WERI-Rb-1 (cell line): ENCODE data around the gene ATP12A.

Experiments used
- DNase-seq: peaks from one replicate; pipeline ENCODE4 v3.0.0-alpha.2; 2020
- H3K27ac ChIP-seq: fragments of 250-450 bp; sonication (Bioruptor Pico); 2 replicates; pipeline ENCODE4 v1.5.1; 2020; ENCODE audit warnings: mild to moderate bottlenecking, moderate library complexity
- H3K27me3 ChIP-seq: fragments of 250-450 bp; sonication (Bioruptor Pico); 2 replicates; pipeline ENCODE4 v1.5.1; 2021; ENCODE audit warnings: mild to moderate bottlenecking, low read depth, moderate library complexity; ENCODE audit not compliant: insufficient read depth, severe bottlenecking
- H3K36me3 ChIP-seq: fragments of 250-450 bp; sonication (Bioruptor Pico); 2 replicates; pipeline ENCODE4 v1.5.1; 2020; ENCODE audit warnings: mild to moderate bottlenecking, moderate library complexity
- H3K4me3 ChIP-seq: 2 replicates; pipeline ENCODE4 v1.5.1; 2011; ENCODE audit warnings: low read depth, mild to moderate bottlenecking, control low read depth, low read length
- H3K9me3 ChIP-seq: fragments of 250-450 bp; sonication (Bioruptor Pico); 2 replicates; pipeline ENCODE4 v1.5.1; 2021; ENCODE audit warnings: mild to moderate bottlenecking, moderate library complexity; ENCODE audit not compliant: severe bottlenecking
- TF ChIP-seq, protein P1 (sequence below): IDR thresholded peaks from 2 replicates; pipeline ENCODE4 v1.5.1; 2011; ENCODE audit warnings: low read depth, mild to moderate bottlenecking, control low read depth, inconsistent platforms, low read length

The ATP12A gene

GRCh38 chr13:24680258-24680920, at the start of gene ATP12A:
TSS of gene ATP12A (plus strand) at chr13:24680408. CDS start at chr13:24680744, 336 bp downstream.
- no peak within 1 kb of the TSS for H3K27ac ChIP-seq
- DNase-seq = peak; percentile 58
- H3K4me3 ChIP-seq = peak within 1 kb of the TSS; percentile 41
- TF ChIP-seq, protein P1, sequence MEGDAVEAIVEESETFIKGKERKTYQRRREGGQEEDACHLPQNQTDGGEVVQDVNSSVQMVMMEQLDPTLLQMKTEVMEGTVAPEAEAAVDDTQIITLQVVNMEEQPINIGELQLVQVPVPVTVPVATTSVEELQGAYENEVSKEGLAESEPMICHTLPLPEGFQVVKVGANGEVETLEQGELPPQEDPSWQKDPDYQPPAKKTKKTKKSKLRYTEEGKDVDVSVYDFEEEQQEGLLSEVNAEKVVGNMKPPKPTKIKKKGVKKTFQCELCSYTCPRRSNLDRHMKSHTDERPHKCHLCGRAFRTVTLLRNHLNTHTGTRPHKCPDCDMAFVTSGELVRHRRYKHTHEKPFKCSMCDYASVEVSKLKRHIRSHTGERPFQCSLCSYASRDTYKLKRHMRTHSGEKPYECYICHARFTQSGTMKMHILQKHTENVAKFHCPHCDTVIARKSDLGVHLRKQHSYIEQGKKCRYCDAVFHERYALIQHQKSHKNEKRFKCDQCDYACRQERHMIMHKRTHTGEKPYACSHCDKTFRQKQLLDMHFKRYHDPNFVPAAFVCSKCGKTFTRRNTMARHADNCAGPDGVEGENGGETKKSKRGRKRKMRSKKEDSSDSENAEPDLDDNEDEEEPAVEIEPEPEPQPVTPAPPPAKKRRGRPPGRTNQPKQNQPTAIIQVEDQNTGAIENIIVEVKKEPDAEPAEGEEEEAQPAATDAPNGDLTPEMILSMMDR = peak; percentile 25; the same call in 1 of the 2 replicates
- no peaks in the 10 kb centered on the region for H3K27me3 ChIP-seq
- no peaks in the 10 kb centered on the region for H3K36me3 ChIP-seq
- H3K9me3 ChIP-seq = no peaks in the 10 kb centered on the region

- TF ChIP-seq, protein P1 = no peak
- H3K9me3 ChIP-seq = no peaks in the 10 kb centered on the region
- DNase-seq = no peak
- H3K4me3 ChIP-seq = no peak overlapping the region
- no peaks in the 10 kb centered on the region for H3K36me3 ChIP-seq
- H3K27me3 ChIP-seq = no peaks in the 10 kb centered on the region
- H3K27ac ChIP-seq = no peak overlapping the region
These were observed 49.2 kb upstream of the ATP12A start for GRCh38 chr13:24630851-24631620.

GRCh38 chr13:24631922-24632321, 48.3 kb upstream of the ATP12A start:
- no peak for DNase-seq
- no peaks in the 10 kb centered on the region for H3K9me3 ChIP-seq
- H3K36me3 ChIP-seq = no peaks in the 10 kb centered on the region
- TF ChIP-seq, protein P1 = no peak
- H3K27ac ChIP-seq = no peak overlapping the region
- no peak overlapping the region for H3K4me3 ChIP-seq
- H3K27me3 ChIP-seq = no peaks in the 10 kb centered on the region

DNA sequence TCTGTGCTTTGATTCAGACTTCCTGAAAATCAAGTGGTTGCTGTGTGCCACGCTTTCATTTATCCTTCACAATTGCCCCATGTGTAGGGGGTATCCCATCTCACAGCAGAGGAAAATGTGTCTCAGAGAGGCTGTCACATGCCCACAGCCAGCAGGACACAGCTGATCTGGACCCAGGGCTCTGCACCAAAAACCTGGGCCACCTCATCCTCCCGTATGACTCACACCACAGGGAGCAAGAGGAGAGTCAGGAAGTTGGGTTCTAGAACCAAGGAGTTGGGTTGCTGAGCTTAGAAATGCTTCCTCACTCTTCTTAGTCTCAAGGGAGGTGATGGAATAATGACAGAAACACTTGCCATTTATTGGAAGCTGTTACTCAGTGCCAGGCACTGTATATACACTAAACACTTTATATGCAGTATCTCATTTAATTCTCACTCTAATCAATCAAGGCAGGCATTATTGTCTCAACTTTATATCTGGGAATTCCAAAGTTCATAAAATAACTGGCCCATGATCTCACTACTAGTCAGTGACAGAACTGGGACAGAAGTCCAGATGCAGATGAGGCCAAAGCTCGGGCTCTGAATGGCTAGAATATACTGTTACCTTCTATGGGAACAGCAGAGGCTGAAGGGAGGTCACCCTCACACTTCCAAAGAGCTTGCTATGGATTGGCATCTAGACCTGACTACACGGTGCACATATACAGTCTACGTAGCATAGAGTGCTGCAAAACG, 47.7 kb upstream of the ATP12A start:
- TF ChIP-seq, protein P1 = no peak
- no peak overlapping the region for H3K27ac ChIP-seq
- no peaks in the 10 kb centered on the region for H3K27me3 ChIP-seq
- no peak for DNase-seq
- H3K36me3 ChIP-seq = no peaks in the 10 kb centered on the region
- H3K4me3 ChIP-seq = no peak overlapping the region
- no peaks in the 10 kb centered on the region for H3K9me3 ChIP-seq

- Histone ChIP-seq H3K27me3 (no peaks in the 10 kb centered on the region), H3K27ac (no peak overlapping the region), H3K9me3 (no peaks in the 10 kb centered on the region), H3K4me3 (no peak overlapping the region), H3K36me3 (no peaks in the 10 kb centered on the region)
- TF ChIP-seq, protein P1 = no peak
- DNase-seq = no peak
These were observed 43.4 kb upstream of the ATP12A start for GRCh38 chr13:24636776-24637175.
